ENCODE data around the gene COL27A1.

Gene COL27A1

DNA sequence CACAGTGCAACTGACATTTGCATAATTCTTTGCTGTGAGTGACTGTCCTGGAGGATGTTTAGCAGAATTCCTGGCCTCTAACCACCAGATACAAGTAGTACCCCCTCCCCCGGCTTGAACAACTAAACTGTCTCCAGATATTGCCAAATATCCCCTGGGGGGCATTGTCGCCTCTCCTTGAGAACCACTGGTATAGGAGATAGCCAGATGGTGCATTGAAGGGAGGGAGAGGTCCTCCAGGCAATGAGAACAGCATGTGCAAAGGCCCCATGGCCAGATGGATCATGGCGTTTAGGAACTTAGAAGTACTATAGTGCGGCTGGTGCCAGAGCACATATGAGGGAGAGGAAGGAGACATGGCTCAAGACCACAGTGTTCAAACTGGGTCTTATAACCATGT, 148.6 kb downstream of the COL27A1 start:
- no peak overlapping the region for H3K4me3 ChIP-seq (ENCODE audit: low read depth, low read length)
- TF ChIP-seq, protein P1, sequence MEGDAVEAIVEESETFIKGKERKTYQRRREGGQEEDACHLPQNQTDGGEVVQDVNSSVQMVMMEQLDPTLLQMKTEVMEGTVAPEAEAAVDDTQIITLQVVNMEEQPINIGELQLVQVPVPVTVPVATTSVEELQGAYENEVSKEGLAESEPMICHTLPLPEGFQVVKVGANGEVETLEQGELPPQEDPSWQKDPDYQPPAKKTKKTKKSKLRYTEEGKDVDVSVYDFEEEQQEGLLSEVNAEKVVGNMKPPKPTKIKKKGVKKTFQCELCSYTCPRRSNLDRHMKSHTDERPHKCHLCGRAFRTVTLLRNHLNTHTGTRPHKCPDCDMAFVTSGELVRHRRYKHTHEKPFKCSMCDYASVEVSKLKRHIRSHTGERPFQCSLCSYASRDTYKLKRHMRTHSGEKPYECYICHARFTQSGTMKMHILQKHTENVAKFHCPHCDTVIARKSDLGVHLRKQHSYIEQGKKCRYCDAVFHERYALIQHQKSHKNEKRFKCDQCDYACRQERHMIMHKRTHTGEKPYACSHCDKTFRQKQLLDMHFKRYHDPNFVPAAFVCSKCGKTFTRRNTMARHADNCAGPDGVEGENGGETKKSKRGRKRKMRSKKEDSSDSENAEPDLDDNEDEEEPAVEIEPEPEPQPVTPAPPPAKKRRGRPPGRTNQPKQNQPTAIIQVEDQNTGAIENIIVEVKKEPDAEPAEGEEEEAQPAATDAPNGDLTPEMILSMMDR (IDR thresholded peaks at IDR 0.05; ENCODE audit: low read depth, low read length) = no peak

DNA sequence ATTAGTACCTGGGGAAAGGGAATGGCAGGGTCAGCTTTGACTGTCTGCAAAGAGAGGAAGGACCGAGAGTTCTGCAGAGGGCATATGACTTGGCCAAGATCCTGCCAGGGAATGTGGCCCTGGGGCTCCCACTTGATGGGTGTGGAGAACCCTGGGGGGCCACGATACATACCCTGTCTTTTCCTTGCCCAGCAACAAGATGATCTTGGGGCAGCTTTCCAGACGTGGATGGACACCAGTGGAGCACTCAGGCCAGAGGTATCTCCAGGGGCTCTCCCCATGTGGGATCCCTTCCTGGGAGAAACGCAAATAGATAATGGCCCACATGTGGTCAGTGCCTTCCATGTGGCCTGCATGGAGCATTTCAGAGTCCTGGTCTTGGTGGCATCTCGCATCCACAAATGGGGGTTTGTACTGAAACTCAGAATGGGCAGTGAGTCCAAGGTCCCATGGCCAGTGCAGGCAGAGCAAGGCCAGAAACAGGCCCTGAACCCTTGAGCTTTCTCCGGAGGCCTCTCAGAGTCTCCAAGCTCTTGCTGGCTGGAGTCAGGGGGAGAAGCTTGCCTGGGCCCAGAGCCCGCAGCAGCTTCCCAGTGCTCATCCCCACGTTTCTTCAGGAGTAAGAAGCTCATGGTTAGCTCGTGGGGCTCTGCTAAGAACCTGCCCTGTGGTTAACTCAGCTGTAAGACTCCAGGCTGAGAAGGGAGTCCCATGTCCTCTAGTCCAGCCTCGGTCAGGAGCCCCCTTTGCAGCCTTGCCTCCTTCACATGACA, 149.3 kb downstream of the COL27A1 start:
- no peak overlapping the region for H3K4me3 ChIP-seq (ENCODE audit: low read depth, low read length)
- TF ChIP-seq, protein P1 (IDR thresholded peaks at IDR 0.05; ENCODE audit: low read depth, low read length) = no peak

DNA sequence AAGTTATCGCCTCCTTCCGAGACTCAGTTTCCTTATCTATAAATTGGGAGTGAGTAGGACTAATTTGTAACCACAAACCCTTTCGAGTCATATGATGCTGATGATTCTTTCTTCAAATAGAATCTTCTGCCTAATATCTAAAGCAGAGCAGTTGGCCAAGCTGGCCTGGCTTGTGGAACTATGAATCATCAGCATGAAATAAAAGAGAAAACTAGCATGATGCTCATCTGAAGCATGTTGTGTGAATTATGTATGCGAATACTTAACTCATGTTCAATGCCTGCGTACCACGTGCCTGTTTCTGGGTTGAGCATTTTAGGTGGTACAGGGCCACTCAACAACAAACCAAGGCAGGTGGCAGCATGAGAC, 152.5 kb downstream of the COL27A1 start:
- TF ChIP-seq, protein P1 (IDR thresholded peaks at IDR 0.05; ENCODE audit: low read depth, low read length) = no peak
- no peak overlapping the region for H3K4me3 ChIP-seq (ENCODE audit: low read depth, low read length)

DNA sequence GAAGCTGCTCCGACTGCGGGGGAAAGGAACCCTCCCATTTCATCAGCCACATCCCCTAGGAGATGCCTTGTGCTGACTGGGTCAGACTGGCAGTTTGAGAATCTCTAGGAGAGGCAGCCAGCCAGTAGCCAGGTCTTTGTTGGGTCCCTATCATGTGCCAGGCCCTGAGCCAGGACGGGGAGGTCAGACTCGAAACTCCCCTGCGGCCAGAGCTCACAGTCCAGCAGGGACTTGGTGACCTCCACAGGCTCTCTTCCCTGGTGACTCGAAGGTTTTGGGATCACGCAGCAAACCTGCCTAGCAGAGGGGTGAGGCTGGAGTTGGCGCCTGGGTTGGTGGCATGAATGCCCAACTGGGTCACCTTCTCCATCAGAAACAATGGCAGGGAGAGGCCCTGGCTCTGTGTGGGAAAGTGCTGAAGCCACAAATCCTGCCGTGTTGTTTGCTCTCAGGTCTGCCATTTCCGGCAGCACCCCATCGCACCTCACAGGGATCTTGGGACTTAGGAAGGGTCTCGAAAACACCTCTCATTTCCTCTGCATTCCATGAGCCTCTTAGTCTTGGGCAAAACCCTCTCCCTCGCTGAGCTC, 153.1 kb downstream of the COL27A1 start:
- TF ChIP-seq, protein P1 (IDR thresholded peaks at IDR 0.05; ENCODE audit: low read depth, low read length) = no peak
- no peak overlapping the region for H3K4me3 ChIP-seq (ENCODE audit: low read depth, low read length)

DNA sequence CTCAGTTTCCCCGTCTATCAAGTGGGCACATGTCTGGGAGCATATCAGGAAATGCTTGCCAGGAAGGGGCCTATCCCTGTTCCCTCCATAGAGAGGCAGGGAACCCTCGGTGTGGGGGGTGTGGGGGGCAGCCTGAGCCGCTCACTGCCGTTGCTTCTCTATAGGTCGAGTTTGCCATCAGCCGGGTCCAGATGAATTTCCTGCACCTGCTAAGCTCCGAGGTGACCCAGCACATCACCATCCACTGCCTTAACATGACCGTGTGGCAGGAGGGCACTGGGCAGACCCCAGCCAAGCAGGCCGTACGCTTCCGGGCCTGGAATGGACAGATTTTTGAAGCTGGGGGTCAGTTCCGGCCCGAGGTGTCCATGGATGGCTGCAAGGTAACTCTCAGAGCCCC, 153.8 kb downstream of the COL27A1 start:
- no peak overlapping the region for H3K4me3 ChIP-seq (ENCODE audit: low read depth, low read length)
- TF ChIP-seq, protein P1 (IDR thresholded peaks at IDR 0.05; ENCODE audit: low read depth, low read length) = no peak

DNA sequence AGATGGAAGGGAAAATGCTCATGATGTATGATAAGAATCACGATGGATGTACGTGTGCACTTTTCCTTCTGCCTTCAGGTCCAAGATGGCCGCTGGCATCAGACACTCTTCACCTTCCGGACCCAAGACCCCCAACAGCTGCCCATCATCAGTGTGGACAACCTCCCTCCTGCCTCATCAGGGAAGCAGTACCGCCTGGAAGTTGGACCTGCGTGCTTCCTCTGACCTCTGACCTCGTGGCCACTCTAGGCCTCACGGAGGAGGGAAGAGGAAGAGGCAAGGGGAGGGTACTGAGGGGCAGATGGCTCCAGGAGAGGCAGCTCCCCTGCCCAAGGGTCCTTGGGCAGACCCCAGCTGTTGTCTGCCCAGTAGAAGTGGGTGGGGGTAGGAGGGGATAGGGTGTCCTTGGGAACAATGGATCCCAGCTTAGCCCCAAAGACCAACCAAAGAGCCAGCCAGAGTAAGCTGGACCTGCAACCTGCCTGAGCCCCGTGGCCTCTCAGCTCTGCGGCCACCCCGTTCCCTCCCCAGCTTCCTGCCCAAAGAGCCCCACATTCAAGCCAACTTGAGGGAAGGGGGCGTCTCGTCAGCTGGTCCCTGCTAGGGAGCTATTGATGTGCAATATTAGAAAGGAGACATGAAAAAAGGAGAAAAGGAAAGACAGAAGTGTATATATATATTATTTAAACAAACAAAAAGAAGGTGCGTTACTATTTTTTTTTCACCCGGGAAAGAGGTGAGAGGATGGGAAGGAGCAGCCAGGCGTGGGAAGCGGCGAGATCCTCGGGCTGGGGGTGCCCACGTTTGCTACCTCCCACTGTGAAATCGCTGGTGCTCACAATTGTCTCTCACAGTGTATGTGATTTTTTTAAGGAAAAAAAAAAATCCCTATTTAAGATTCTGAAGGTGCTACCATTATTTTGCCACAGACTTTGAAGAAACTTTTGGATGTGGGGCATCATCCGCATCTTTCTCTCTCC, 155.4 kb downstream of the COL27A1 start:
- TF ChIP-seq, protein P1 (IDR thresholded peaks at IDR 0.05; ENCODE audit: low read depth, low read length) = no peak
- H3K4me3 ChIP-seq (ENCODE audit: low read depth, low read length) = no peak overlapping the region

Data from WI38 (cell line).